DND-41 (cell line): Measurements from ENCODE around the gene ROBO4.

ENCODE experiments used
- EZH2 ChIP-seq: IDR thresholded peaks from 3 replicates; pipeline ENCODE4 v1.6.1; 2012; ENCODE audit warnings: borderline replicate concordance, low read depth, mild to moderate bottlenecking, moderate library complexity, low read length, inconsistent platforms; ENCODE audit not compliant: severe bottlenecking
- TF ChIP-seq, protein P1 (sequence below): IDR thresholded peaks from 2 replicates; pipeline ENCODE4 v1.5.1; 2012; ENCODE audit warnings: borderline replicate concordance, low read length, moderate library complexity, mild to moderate bottlenecking; ENCODE audit not compliant: poor library complexity, severe bottlenecking; ENCODE audit errors: extremely low read depth

- TF ChIP-seq, protein P1, sequence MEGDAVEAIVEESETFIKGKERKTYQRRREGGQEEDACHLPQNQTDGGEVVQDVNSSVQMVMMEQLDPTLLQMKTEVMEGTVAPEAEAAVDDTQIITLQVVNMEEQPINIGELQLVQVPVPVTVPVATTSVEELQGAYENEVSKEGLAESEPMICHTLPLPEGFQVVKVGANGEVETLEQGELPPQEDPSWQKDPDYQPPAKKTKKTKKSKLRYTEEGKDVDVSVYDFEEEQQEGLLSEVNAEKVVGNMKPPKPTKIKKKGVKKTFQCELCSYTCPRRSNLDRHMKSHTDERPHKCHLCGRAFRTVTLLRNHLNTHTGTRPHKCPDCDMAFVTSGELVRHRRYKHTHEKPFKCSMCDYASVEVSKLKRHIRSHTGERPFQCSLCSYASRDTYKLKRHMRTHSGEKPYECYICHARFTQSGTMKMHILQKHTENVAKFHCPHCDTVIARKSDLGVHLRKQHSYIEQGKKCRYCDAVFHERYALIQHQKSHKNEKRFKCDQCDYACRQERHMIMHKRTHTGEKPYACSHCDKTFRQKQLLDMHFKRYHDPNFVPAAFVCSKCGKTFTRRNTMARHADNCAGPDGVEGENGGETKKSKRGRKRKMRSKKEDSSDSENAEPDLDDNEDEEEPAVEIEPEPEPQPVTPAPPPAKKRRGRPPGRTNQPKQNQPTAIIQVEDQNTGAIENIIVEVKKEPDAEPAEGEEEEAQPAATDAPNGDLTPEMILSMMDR: no peak
- no peak for TF ChIP-seq EZH2
Measured at GRCh38 chr11:124937336-124937935, 39.8 kb upstream of the ROBO4 start.
